GM18499 (cell line): Measurements from ENCODE around the gene RPL39.
"Not testable (repeated sequence)": the region's sequence is repeated elsewhere in the genome, so short reads cannot be mapped to it uniquely, and the experiment has no call there.

Source experiments
- ATAC-seq: cut with Tn5 transposase; IDR thresholded peaks from one replicate; pipeline ENCODE4 v1.9.1; 2021; ENCODE audit warnings: moderate number of reproducible peaks; ENCODE audit not compliant: insufficient read depth, unreplicated experiment

The RPL39 gene

DNA sequence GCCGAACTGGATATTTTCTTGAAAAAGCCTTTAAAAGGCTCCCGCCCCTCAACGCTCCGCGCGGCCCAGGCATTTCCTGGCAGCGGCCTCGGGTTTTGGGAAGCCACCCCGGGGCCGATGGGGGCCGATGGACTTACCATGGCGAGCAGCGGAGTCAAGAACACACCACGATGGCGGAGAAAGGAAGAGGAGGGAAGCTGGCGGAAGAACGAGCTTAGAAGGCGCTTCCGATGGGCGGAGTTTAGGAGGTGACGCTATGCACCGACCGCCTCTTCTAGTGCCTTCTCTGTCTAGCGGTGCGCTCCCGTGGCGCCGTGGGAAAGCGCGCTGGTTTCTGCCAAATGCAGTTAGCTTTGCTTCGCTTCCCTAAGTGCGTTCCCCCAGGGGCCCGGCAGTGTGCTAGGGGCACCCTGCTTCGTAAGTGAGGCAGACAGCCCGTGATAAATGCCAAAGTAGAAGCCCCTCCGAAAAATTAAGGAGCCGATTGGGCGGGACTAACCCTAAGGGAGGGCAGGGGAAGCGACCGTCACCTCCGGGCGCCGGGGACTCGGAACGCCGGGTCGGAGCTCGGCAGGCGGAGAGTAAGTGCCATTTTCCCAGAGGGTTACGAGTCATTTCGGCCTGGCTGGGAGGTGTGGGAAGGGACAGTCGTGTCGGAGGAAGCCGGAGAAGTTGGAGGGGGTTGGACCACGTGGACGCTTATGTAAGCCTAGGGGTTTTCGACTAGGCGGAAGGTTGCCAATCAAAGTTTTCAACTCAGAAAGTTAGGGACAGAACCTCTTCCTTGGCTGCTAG is at the start of gene RPL39:
RPL39 (minus strand) TSS at position 194 of the 795 bp plus-strand sequence; CDS start at position 140, 54 bp downstream.
- ATAC-seq: peak; percentile 59

GRCh38 chrX:119833905-119834304 is 42.5 kb upstream of the RPL39 start:
- ATAC-seq: no peak

GRCh38 chrX:119828446-119828845 is 37.0 kb upstream of the RPL39 start:
- no peak for ATAC-seq

DNA sequence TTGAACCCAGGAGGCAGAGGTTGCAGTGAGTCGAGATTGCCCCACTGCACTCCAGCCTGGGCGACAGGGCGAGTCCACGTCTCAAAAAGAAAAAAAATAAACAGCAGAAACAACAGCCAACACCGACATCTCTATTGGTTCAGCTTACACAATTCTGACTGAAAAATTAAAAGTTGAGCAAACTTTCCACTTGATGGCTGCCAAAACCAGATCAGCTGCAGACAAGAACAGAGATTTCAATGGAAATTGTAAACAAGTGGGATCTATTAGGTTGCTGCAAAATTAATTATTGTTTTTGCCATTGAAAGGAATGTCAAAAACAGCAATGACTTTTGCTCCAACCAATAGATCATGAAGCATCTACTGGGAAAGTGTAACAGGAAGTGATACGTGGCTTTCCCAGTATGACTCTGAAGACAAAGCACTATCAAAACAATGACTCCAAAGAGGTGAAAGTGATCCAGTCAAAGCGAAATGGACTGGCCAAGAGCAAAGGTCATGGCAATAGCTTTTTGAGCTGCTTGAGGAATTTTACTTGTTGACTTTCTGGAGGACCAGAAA is 35.0 kb upstream of the RPL39 start:
- ATAC-seq: no peak

GRCh38 chrX:119824221-119824620 is 32.8 kb upstream of the RPL39 start:
- ATAC-seq: not testable (repeated sequence)

- ATAC-seq: peak; percentile 92
Observed at GRCh38 chrX:119821703-119822102, 30.3 kb upstream of the RPL39 start.

DNA sequence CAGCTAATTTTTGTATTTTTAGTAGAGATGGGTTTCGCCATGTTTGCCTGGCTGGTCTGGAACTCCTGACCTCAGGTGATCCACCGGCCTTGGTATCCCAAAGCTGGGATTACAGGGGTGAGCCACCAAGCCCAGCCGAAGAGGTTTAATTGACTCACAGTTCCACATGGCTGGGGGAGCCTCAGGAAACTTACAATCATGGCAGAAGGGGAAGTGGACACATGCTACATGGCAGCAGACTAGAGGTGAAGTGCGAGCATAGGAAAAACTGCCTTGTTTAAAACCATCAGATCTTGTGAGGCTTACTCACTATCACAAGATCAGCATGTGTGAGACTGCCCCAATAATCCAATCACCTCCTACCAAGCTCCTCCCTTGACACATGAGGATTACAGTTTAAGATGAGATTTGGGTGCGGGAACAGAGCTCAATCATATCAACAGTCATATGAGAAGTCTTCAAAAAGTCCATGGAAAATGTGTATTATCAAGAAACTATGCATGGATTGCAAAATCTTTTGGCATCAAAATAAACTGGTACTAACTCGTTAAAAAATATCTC is 25.8 kb upstream of the RPL39 start:
- ATAC-seq: no peak

DNA sequence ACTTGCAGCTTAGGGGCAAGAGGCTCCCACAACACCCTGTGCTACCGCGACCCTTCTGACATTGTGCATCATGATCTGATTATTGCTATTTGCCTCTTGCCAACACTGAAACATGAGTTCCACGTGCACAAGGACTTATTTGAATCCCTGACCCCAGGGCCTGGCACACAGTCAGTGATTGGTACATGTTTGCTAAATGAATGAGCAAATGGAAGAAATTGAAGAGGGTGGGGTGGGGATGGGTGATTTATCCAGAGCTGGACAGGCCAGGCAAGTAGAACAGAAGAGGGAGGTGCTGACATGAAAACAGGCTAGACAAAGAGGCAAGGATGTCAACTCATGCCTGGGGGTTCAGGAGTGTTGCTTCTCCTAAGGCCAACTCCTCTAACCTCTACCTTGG is 24.9 kb upstream of the RPL39 start:
- no peak for ATAC-seq

- no peak for ATAC-seq
Observed at GRCh38 chrX:119809185-119809666, 17.8 kb upstream of the RPL39 start.

DNA sequence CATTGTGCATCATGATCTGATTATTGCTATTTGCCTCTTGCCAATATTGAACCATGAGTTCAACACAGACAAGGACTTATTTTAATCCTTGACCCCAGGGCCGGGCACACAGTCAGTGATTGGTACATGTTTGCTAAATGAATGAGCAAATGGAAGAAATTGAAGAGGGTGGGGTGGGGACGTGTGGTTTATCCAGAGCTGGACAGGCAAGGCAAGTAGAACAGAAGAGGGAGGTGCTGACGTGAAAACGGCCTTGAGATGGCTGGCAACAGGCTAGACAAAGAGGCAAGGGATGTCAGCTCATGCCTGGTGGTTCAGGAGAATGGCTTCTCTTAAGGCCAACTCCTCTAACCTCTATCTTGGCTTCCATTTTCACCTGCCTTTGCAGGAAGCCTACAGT is 17.0 kb upstream of the RPL39 start:
- not testable (repeated sequence) for ATAC-seq

DNA sequence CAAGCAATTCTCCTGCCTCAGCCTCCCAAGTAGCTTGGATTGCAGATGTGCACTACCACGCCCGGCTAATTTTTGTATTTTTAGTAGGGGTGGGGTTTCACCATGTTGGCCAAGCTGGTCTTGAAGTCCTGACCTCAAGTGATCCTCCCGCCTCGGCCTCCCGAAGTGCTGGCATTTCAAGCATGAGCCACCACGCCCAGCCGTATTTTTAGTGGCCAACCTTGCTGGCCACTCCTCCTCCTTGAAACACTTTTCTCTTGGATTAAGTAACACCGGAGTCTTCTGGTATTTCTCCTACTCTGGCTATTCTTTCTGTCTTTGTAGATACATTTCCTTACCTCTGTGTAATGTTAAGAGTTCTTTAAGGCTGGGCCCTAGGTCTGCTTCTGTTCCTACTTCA is 11.1 kb upstream of the RPL39 start:
- no peak for ATAC-seq

DNA sequence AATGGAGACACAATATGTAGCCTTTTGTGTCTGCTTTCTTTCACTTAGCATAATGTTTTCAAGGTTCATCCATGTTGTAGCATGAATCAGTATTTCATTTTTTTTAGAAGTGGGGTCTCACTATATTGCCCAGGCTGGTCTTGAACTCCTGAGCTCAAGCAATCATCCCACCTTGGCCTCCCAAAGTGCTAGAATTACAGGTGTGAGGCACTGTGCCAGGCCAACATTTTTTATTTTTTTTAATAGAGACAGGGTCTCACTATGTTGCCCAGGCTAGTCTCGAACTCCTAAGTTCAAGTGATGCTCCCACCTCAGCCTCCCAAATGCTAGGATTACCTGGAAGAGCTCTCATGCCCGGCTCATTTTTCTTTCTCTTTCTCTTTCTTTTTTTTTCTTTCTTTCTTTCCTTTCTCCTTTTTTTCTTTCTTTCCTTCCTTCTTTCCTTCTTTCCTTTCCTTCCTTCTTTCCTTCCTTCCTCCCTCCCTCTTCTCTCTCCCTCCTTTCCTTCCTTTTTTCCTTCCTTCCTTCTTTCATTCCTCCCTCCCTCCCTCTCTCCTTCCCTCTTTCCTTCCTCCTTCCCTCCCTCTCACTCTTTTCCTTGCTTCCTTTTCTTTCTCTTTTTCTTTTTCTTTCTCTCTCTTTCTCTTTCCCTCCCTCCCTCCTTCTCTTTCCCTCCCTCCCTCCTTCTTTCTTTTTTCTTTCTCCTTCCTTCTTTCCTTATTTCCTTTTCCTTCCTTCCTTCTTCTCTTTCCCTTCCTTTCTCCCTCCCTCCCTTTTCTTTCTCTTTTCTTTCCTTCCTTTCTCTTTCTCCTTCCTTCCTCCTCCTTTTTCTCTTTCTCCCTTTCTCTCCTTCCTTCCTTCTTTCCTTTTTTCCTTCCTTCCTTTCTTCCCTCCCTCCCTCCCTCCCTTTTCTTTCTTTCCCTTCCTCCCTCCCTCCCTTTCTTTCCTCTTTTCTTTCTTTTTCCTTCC is 10.1 kb upstream of the RPL39 start:
- ATAC-seq: no peak

DNA sequence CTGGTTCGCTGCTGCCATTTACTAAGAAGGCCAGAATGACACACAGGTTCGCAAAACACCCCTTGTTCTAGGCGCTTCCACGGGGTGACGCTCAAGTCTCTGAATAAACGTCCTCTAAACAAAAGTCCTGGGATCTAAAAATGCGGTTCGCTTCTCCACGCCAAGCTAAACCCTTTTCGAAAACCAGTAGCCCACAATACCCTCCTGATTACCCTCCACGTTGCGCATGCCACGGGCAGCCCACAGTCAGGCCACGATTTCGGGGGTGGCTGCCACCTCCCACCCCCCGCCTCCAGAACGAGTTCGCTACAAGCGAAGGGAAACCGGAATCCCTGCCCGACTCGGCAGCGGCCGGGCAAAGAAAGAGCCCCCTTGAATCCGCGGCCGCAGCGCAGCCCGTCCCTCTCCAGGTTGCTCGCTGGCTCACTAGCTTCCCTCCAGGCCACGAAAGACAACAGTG is 423 bp downstream of the RPL39 start:
- no peak for ATAC-seq

GRCh38 chrX:119784747-119785446 is 6.5 kb downstream of the RPL39 start:
- ATAC-seq: peak; percentile 37

- ATAC-seq: no peak
Observed at GRCh38 chrX:119783026-119783425, 8.4 kb downstream of the RPL39 start.

DNA sequence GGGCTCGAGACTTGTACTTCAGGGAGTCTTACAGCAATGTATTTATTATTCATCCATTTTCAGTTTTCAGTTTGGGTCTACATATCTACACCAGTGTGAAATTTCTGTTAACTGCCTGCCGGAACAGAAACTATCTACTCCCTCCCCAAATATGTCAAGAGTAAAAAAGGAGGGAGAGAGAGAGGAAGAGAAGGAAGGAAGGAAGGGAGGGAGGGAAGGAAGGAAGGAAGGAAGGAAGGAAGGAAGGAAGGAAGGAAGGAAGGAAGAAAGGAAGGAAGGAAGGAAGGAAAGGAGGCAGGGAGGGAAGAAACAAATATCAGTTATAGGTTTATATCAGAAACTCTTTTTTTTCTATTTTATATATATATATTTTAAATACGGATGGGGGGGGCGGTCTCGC is 12.6 kb downstream of the RPL39 start:
- ATAC-seq: no peak

DNA sequence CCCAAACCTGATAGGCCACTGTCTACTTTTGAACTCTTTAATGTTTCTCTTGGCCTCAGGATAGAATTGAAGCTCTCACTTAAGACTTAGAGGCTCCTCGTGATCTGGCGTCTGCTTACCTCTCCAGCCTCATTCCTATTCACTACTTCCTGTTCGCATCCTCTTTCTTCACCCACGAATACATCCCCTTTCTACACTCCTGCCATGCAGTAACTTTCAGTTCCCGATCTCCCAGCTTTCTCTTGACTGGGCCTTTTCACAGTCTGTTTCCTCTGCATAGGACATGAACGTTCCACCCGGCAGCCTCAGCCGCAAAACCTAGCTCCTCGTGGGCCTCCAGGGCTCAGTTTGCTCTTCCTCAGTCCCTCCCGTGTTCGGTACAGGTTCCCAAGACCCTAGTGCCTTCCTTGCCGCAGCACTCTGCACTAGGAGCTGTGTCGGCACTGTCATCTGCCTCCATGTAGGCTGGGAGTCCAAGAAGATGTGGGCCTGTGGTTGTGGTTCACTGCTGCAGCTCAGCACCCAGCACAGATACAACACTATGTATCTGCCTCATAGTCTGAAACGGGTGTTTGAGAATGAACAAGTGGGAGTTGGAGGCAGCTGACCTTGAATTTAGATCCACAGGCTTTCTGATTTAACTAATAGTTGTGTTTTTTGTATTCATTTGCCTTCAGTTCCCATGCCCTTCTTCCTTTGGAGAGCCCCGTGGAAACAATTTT is 15.8 kb downstream of the RPL39 start:
- ATAC-seq: no peak

DNA sequence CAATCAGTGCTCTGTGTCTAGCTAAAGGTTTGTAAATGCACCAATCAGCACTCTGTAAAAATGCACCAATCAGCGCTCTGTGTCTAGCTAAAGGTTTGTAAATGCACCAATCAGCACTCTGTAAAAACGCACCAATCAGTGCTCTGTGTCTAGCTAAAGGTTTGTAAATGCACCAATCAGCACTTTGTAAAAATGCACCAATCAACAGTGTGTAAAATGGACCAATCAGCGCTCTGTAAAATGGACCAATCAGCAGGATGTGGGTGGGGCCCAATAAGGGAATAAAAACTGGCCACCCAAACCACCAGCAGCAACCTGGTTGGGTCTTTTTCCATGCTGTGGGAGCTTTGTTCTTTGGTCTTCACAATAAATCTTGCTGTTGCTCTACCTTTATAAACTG is 22.0 kb downstream of the RPL39 start:
- ATAC-seq: not testable (repeated sequence)

DNA sequence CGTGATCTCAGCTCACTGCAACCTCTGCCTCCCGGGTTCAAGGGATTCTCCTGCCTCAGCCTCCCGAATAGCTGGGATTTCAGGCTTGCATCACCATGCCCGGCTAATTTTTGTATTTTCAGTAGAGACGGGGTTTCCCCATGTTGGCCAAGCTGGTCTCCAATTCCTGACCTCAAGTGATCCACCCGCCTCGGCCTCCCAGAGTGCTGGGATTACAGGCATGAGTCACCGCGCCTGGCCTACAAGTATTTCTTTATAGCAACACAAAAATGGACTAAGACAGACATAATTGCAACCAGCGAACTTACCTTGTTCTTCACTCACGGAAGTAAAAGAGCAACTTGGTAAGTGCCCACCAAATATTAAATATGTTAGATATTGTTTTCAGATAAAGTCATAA is 23.0 kb downstream of the RPL39 start:
- ATAC-seq: not testable (repeated sequence)
